ENCODE measurements around the gene ADGRL3.
"Not testable (repeated sequence)": the region's sequence is repeated elsewhere in the genome, so short reads cannot be mapped to it uniquely, and the experiment has no call there.

Gene ADGRL3

DNA sequence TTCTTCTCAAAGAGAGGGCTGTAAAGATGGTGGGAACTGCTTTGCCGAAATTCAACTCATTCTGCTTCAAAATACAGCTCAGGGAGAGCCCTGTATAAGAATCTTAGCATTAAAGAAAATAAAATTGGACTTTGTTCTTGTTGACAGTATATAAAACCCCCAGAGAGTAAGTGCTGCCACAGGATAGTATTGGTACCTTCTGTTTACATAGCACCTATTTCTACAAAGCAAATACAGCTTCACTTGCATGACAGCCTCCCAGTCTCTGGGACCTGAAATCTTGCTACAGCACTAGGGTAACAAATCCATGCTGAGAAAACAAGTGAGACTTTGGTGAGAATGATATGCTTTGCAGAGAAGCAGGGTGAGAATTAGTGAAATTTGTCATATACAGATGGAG is 428.6 kb downstream of the ADGRL3 start:
- no peaks in the 10 kb centered on the region for H3K27me3 ChIP-seq (ENCODE audit: insufficient read depth, low read length)
- H2BK5ac ChIP-seq (ENCODE audit: low read depth, low read length, poor library complexity) = no peak overlapping the region
- H4K12ac ChIP-seq (ENCODE audit: low read depth, low read length) = no peak overlapping the region
- no peaks in the 10 kb centered on the region for H3K4me1 ChIP-seq (ENCODE audit: control insufficient read depth in 1 of 2, insufficient read depth in 2 of 2, low read length in 2 of 2)
- DNase-seq = no peak
- no peak overlapping the region for H3K23ac ChIP-seq (ENCODE audit: low read length)
- H2AFZ ChIP-seq (ENCODE audit: insufficient read depth, low read length, poor library complexity) = no peak overlapping the region
- no peak overlapping the region for H3K18ac ChIP-seq (ENCODE audit: low read length)
- H4K8ac ChIP-seq (ENCODE audit: low read depth, low read length) = no peak overlapping the region
- H3K9ac ChIP-seq (ENCODE audit: low read length) = no peak overlapping the region
- H2AK5ac ChIP-seq (ENCODE audit: low read length) = no peak overlapping the region
- H3K4ac ChIP-seq (ENCODE audit: low read depth, low read length) = no peak overlapping the region
- no peak overlapping the region for H3K27ac ChIP-seq (ENCODE audit: low read depth, low read length)
- H3K9me3 ChIP-seq (ENCODE audit: insufficient read depth, low read depth, low read length) = no peaks in the 10 kb centered on the region
- no CpG with 5 or more reads among the region's 1 CpG for WGBS (ENCODE audit: extremely low coverage, insufficient coverage, insufficient read length)
- H3K36me3 ChIP-seq (ENCODE audit: control insufficient read depth in 1 of 2, insufficient read depth in 2 of 2, low read length in 2 of 2) = no peaks in the 10 kb centered on the region
- no peak overlapping the region for H4K91ac ChIP-seq (ENCODE audit: low read depth, low read length)
- no peak overlapping the region for H3K4me3 ChIP-seq (ENCODE audit: low read depth, low read length)
- H3K79me2 ChIP-seq (ENCODE audit: control insufficient read depth, insufficient read depth, low read length, poor library complexity) = no peaks in the 10 kb centered on the region
- no peak overlapping the region for H2BK120ac ChIP-seq (ENCODE audit: insufficient read depth, low read length, poor library complexity)
- H2BK12ac ChIP-seq (ENCODE audit: low read length) = no peak overlapping the region
- H3K4me2 ChIP-seq (ENCODE audit: low read length) = no peak overlapping the region
- H3K14ac ChIP-seq (ENCODE audit: low read length) = no peak overlapping the region
- no peaks in the 10 kb centered on the region for H3K79me1 ChIP-seq (ENCODE audit: low read length)

- no CpG with 5 or more reads among the region's 2 CpGs for WGBS (ENCODE audit: extremely low coverage, insufficient coverage, insufficient read length)
- Histone ChIP-seq H2BK12ac (ENCODE audit: low read length) (no peak overlapping the region), H3K79me1 (ENCODE audit: low read length) (no peaks in the 10 kb centered on the region), H2AK5ac (ENCODE audit: low read length) (no peak overlapping the region), H2BK120ac (ENCODE audit: insufficient read depth, low read length, poor library complexity) (no peak overlapping the region), H3K4me1 (ENCODE audit: control insufficient read depth in 1 of 2, insufficient read depth in 2 of 2, low read length in 2 of 2) (no peaks in the 10 kb centered on the region), H4K8ac (ENCODE audit: low read depth, low read length) (no peak overlapping the region), H3K36me3 (ENCODE audit: control insufficient read depth in 1 of 2, insufficient read depth in 2 of 2, low read length in 2 of 2) (no peaks in the 10 kb centered on the region), H2AFZ (ENCODE audit: insufficient read depth, low read length, poor library complexity) (no peak overlapping the region), H4K12ac (ENCODE audit: low read depth, low read length) (no peak overlapping the region), H3K9ac (ENCODE audit: low read length) (no peak overlapping the region), H3K4me3 (ENCODE audit: low read depth, low read length) (no peak overlapping the region), H3K27ac (ENCODE audit: low read depth, low read length) (no peak overlapping the region), H3K4me2 (ENCODE audit: low read length) (no peak overlapping the region), H3K9me3 (ENCODE audit: insufficient read depth, low read depth, low read length) (no peaks in the 10 kb centered on the region), H3K27me3 (ENCODE audit: insufficient read depth, low read length) (no peaks in the 10 kb centered on the region), H3K79me2 (ENCODE audit: control insufficient read depth, insufficient read depth, low read length, poor library complexity) (no peaks in the 10 kb centered on the region), H3K18ac (ENCODE audit: low read length) (no peak overlapping the region), H4K91ac (ENCODE audit: low read depth, low read length) (no peak overlapping the region), H3K14ac (ENCODE audit: low read length) (no peak overlapping the region), H3K23ac (ENCODE audit: low read length) (no peak overlapping the region), H3K4ac (ENCODE audit: low read depth, low read length) (no peak overlapping the region), H2BK5ac (ENCODE audit: low read depth, low read length, poor library complexity) (no peak overlapping the region)
- no peak for DNase-seq
These were observed 430.4 kb downstream of the ADGRL3 start for GRCh38 chr4:61630548-61630947.

DNA sequence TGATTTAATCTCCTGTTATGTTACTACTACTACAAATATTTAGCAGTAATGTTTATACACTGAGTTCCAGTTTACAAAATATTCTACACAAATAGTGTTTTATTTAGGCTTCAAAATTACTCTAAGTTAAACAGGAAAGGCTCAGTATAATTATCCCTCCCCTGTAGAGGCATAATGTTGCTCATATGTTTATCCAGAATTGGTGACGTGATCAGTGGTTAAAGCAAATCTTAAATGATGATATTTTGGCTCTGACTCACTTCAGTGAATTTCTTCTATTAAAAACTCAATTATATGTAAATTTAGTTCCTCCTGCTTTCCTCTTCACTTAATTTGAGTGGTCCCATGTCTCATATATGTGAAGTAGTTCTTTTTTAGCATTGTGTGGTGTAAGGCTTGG is 438.5 kb downstream of the ADGRL3 start:
- H3K18ac ChIP-seq (ENCODE audit: low read length) = no peak overlapping the region
- DNase-seq = no peak
- H3K36me3 ChIP-seq (ENCODE audit: control insufficient read depth in 1 of 2, insufficient read depth in 2 of 2, low read length in 2 of 2) = no peaks in the 10 kb centered on the region
- H4K8ac ChIP-seq (ENCODE audit: low read depth, low read length) = no peak overlapping the region
- no peak overlapping the region for H3K9ac ChIP-seq (ENCODE audit: low read length)
- H2BK5ac ChIP-seq (ENCODE audit: low read depth, low read length, poor library complexity) = no peak overlapping the region
- no peak overlapping the region for H2AFZ ChIP-seq (ENCODE audit: insufficient read depth, low read length, poor library complexity)
- H3K79me2 ChIP-seq (ENCODE audit: control insufficient read depth, insufficient read depth, low read length, poor library complexity) = no peaks in the 10 kb centered on the region
- H3K27ac ChIP-seq (ENCODE audit: low read depth, low read length) = no peak overlapping the region
- H3K4me3 ChIP-seq (ENCODE audit: low read depth, low read length) = no peak overlapping the region
- WGBS (ENCODE audit: extremely low coverage, insufficient coverage, insufficient read length) = no CpG with 5 or more reads among the region's 1 CpG
- no peaks in the 10 kb centered on the region for H3K79me1 ChIP-seq (ENCODE audit: low read length)
- no peaks in the 10 kb centered on the region for H3K9me3 ChIP-seq (ENCODE audit: insufficient read depth, low read depth, low read length)
- no peak overlapping the region for H3K4me2 ChIP-seq (ENCODE audit: low read length)
- no peak overlapping the region for H4K12ac ChIP-seq (ENCODE audit: low read depth, low read length)
- H3K14ac ChIP-seq (ENCODE audit: low read length) = no peak overlapping the region
- H4K91ac ChIP-seq (ENCODE audit: low read depth, low read length) = no peak overlapping the region
- H2BK12ac ChIP-seq (ENCODE audit: low read length) = no peak overlapping the region
- no peak overlapping the region for H3K23ac ChIP-seq (ENCODE audit: low read length)
- no peak overlapping the region for H2AK5ac ChIP-seq (ENCODE audit: low read length)
- H2BK120ac ChIP-seq (ENCODE audit: insufficient read depth, low read length, poor library complexity) = no peak overlapping the region
- H3K4ac ChIP-seq (ENCODE audit: low read depth, low read length) = no peak overlapping the region
- no peaks in the 10 kb centered on the region for H3K4me1 ChIP-seq (ENCODE audit: control insufficient read depth in 1 of 2, insufficient read depth in 2 of 2, low read length in 2 of 2)
- no peaks in the 10 kb centered on the region for H3K27me3 ChIP-seq (ENCODE audit: insufficient read depth, low read length)

- not testable (repeated sequence) for H2BK12ac ChIP-seq (ENCODE audit: low read length); H3K27me3 ChIP-seq (ENCODE audit: insufficient read depth, low read length); H3K18ac ChIP-seq (ENCODE audit: low read length); H4K8ac ChIP-seq (ENCODE audit: low read depth, low read length); H3K79me2 ChIP-seq (ENCODE audit: control insufficient read depth, insufficient read depth, low read length, poor library complexity); H3K79me1 ChIP-seq (ENCODE audit: low read length); H3K27ac ChIP-seq (ENCODE audit: low read depth, low read length); H2AK5ac ChIP-seq (ENCODE audit: low read length); H3K4me1 ChIP-seq (ENCODE audit: control insufficient read depth in 1 of 2, insufficient read depth in 2 of 2, low read length in 2 of 2); H3K23ac ChIP-seq (ENCODE audit: low read length); H2AFZ ChIP-seq (ENCODE audit: insufficient read depth, low read length, poor library complexity); H4K91ac ChIP-seq (ENCODE audit: low read depth, low read length); H3K9ac ChIP-seq (ENCODE audit: low read length); H3K9me3 ChIP-seq (ENCODE audit: insufficient read depth, low read depth, low read length); H4K12ac ChIP-seq (ENCODE audit: low read depth, low read length); H3K4ac ChIP-seq (ENCODE audit: low read depth, low read length); H3K36me3 ChIP-seq (ENCODE audit: control insufficient read depth in 1 of 2, insufficient read depth in 2 of 2, low read length in 2 of 2); DNase-seq; H2BK5ac ChIP-seq (ENCODE audit: low read depth, low read length, poor library complexity); H3K4me3 ChIP-seq (ENCODE audit: low read depth, low read length); H2BK120ac ChIP-seq (ENCODE audit: insufficient read depth, low read length, poor library complexity); H3K14ac ChIP-seq (ENCODE audit: low read length); H3K4me2 ChIP-seq (ENCODE audit: low read length)
- no CpG with 5 or more reads among the region's 26 CpGs for WGBS (ENCODE audit: extremely low coverage, insufficient coverage, insufficient read length)
These were observed 446.7 kb downstream of the ADGRL3 start for GRCh38 chr4:61646746-61647350.

Data from trophoblast cell (in vitro differentiated cells and primary cell).